Subcutaneous adipose tissue (tissue), 4 donors: Measurements from ENCODE around the gene NAP1L4. TPM values are rescaled to one million over a fixed set of nuclear protein-coding genes. Genes with fewer than 3 reads are reported as not detected.

Experiments
- small RNA-seq: library from RNA; depleted of rRNA; stranded (forward); fragments of <200 nt; gene quantifications from one replicate; pipeline ENCODE3, GENCODE V24; 2016
- total RNA-seq, 4 donors: library from RNA; depleted of rRNA; stranded (reverse); fragments of >200 nt; gene quantifications; one replicate each; pipeline ENCODE4 v1.1.0, GENCODE V29; 2016
- TF ChIP-seq, protein P1 (sequence below): fragments of 450-650 bp; IDR thresholded peaks from one replicate; pipeline ENCODE4 v1.5.1; 2016; ENCODE audit warnings: low read depth, mild to moderate bottlenecking, control low read depth, antibody characterized with exemption, moderate library complexity

The NAP1L4 gene
- total RNA-seq, 4 donors from 2014 or later = 92.3 to 108 (median 94.9) TPM

DNA sequence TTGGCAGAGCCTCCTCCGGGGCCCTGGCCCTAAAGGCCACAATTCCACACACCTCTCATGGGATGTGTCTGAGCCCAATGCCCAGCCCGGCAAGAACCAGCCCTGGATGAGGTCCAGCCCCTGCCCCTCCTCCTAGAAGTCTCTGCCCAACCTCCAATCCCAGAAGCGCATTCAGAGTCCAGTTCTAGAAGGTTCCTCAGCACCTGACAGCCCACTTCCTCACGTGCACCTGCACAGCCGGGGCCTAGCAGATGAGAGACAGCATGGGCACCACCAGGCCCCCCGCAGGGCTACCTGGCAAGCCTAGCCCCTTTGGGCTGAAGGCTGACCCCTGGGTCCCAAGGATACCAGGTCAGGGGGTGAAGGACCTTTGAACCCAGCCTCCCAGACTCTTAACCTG, 95.1 kb downstream of the NAP1L4 start:
- TF ChIP-seq, protein P1, sequence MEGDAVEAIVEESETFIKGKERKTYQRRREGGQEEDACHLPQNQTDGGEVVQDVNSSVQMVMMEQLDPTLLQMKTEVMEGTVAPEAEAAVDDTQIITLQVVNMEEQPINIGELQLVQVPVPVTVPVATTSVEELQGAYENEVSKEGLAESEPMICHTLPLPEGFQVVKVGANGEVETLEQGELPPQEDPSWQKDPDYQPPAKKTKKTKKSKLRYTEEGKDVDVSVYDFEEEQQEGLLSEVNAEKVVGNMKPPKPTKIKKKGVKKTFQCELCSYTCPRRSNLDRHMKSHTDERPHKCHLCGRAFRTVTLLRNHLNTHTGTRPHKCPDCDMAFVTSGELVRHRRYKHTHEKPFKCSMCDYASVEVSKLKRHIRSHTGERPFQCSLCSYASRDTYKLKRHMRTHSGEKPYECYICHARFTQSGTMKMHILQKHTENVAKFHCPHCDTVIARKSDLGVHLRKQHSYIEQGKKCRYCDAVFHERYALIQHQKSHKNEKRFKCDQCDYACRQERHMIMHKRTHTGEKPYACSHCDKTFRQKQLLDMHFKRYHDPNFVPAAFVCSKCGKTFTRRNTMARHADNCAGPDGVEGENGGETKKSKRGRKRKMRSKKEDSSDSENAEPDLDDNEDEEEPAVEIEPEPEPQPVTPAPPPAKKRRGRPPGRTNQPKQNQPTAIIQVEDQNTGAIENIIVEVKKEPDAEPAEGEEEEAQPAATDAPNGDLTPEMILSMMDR = no peak

DNA sequence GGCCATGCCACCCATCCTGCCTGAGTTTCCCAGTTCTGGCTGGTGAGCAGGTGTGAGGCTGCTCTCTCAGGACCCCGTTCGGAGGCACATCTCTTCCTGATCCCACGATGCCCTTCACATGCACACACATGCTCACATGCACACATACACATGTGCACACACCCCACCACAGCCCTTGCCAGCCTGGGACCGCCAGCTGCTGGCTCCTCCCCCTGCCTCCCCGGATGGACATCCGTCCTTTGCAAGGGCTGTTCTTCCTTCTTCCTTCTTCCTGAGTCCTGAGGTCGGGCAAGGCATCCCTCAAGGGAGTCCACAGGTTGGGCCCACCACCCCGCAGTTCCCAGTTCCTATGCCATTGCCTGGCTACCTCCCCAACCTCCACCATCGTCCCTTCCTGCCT, 96.1 kb downstream of the NAP1L4 start:
- TF ChIP-seq, protein P1 = no peak

Small RNAs within 50 kb of the gene (small RNA-seq; reads per million reads assigned to genes)
- gene SNORA54 = 30.2 reads per million, percentile 95 among the genes with 10 or more reads in this experiment

Other genes with a start within 250 kb of the NAP1L4 start
- gene CDKN1C, start 106.6 kb downstream of the NAP1L4 start, total RNA-seq = 100 to 1,000 TPM in 3 of 4 donors, 10 to 100 TPM in 1; 73.3 to 347 (median 166) TPM
- gene PHLDA2, start 62.9 kb downstream of the NAP1L4 start, total RNA-seq = 1 to 10 TPM in 2 of 4 donors, not detected in 2; 1.2 to 1.8 TPM
- 10 to 100 TPM; 30.4 to 59.5 (median 36.1) TPM for gene CARS1, start 65.1 kb upstream of the NAP1L4 start, total RNA-seq
- gene OSBPL5, start 173.0 kb upstream of the NAP1L4 start, total RNA-seq = 10 to 100 TPM; 12.9 to 64.2 (median 22.3) TPM
- not detected for gene MRGPRG, start 226.5 kb upstream of the NAP1L4 start, total RNA-seq
- gene MRGPRE, start 240.1 kb upstream of the NAP1L4 start, total RNA-seq = not detected